NCI-H2081 treated with DMSO at 0.1 percent for 48 hours (cell line): ENCODE results near the gene NKD2.
"Not testable (repeated sequence)": the region's sequence is repeated elsewhere in the genome, so short reads cannot be mapped to it uniquely, and the experiment has no call there.

Experiments used
- DNase-seq: peaks from one replicate; lab custom pipeline; 2025; lab: John Stamatoyannopoulos, UW

The NKD2 gene, protein sequence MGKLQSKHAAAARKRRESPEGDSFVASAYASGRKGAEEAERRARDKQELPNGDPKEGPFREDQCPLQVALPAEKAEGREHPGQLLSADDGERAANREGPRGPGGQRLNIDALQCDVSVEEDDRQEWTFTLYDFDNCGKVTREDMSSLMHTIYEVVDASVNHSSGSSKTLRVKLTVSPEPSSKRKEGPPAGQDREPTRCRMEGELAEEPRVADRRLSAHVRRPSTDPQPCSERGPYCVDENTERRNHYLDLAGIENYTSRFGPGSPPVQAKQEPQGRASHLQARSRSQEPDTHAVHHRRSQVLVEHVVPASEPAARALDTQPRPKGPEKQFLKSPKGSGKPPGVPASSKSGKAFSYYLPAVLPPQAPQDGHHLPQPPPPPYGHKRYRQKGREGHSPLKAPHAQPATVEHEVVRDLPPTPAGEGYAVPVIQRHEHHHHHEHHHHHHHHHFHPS

DNA sequence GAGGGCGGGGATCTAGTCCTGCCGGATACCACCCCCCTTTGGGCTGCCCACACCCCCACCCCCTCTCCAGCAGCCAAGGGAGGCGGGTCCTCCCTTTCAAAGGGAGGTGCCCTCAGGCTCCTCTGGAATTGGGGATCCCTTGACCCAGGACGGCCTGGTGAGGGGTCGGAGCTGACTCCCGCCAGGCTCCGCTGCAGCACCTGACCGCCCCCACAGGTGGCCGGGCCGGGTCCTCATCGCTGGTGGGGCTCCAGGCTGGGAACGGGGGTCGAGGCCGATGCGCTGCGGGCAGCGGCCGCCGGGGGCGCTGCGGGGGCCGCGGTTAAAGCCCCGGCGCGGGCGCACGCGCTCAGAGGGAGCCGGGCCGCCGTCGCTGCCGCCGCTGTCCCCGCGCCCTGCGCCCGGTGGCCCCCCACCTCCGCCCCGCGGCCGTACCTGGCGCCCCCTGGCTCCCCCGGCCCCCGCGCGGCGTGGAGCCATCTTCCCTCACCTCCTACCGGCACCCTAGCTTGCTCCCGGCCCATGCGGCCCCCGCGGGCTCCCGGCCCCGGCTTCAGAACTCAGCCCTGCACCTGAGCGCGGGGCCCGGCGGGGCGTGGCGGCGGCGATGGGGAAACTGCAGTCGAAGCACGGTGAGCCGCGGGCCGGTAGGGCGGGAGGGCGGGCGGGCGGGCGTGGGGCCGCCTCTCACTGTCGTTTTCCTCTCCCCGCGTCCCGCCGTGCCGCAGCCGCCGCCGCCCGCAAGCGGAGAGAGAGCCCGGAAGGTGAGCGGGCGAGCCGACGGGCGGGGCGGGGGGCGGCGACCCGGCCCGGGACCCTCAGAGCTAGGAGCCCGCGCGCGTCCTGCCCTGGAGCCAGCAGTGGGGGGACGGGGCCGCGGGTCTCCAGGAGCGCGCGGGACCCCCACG lies at the start of gene NKD2:
NKD2 (plus strand) TSS at position 352 of the 908 bp plus-strand sequence; CDS start at position 608, 256 bp downstream.
- no peak for DNase-seq

DNA sequence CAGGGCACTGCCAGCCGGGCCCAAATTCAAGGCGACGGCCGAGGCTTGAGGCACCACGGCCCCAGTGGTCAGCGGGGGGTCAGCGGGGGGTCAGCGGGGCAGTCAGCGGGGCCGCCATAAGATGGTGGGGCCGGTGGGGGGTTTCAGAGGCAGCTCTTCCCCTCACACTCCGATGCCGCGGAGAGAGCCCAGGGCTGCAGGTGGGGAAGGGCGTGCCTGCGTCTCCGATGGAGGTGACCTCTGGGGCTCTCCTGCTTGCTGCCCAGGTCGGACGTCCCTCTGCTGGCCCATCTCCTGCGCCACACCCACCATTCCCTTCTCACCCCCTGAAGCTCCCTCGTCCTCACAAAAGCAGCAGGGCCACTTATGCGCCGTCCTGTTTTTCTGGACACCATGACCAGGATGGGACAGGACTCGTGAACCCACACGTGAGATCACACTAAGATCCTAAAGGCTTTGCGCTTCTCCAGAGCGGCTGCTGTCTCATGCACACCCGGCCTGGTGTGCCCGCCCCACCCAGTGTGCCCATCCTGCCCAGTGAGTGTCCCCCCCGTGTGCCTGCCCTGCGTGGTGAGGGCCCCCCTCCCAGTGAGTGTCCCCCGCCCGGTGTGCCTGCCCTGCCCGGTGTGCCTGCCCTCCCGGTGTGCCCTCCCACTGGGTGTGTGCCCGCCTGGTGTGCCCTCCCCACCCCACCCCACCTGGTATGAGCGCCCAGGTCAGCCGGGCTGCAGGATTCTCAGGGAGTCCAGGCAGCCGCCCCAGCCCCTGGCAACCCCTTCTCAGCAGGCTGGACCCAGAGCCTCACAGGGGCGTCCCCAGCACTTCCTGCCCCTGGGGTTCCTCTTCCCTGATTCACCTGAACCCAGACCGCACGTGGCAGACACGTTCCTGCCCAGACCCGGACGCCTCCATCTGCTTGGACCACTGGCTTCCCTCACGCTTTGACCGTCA lies 48.7 kb upstream of the NKD2 start:
- DNase-seq: no peak

DNA sequence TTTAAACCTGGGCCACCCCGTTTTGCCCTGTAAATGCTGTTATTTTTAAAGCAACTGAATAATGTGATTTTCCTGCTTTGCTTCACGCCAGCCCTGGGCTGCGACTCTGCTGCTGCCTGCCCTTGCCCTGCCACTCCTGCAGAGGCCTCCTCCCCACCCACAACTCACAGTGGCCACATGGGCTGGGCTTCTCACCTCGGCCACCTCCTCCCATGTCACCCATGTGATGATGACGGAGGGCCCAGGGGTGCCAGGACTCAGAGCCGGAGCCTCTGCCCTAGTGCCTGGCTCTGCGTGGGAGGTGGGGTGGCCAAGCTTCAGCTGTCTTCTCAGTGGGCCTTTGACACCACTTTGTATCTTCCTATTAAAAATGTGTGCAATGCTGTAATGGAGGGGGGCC lies 48.1 kb upstream of the NKD2 start:
- no peak for DNase-seq

DNA sequence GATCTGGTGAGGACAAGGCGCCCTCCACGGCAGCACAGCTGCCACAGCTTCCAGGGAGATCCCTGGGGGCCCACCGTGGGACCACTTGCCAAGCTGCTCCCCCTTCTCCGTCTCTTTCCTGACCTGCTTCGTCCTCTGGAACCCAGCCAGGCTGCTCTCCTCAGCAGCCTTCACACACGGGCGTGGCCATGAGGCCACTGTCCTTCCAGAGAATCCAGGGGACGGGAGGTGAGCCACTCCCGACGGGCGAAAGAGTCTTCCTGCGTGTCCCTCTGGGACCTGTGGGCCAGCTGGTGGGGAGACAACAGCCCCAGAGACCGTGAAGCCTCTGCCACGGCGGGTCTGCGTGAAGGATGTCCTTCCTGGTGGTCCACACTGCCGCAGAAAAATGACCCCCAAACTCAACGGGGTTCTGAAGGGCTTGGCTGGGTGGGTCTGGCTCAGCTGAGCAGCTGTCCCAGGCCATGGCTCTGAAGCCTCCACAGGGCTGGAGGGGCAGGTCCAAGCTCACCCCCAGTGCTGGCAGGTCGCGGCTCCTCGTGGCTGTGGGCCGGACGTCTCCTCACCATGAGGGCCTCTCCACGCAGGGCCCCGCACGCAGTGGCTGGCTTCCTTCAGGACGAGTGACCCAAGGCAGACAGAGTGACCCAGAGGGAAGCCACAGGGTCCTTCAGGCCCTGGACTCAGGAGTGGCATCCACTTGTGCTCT lies 47.4 kb upstream of the NKD2 start:
- DNase-seq: no peak

- DNase-seq: no peak
These were observed 46.8 kb upstream of the NKD2 start for GRCh38 chr5:961711-962240.

DNA sequence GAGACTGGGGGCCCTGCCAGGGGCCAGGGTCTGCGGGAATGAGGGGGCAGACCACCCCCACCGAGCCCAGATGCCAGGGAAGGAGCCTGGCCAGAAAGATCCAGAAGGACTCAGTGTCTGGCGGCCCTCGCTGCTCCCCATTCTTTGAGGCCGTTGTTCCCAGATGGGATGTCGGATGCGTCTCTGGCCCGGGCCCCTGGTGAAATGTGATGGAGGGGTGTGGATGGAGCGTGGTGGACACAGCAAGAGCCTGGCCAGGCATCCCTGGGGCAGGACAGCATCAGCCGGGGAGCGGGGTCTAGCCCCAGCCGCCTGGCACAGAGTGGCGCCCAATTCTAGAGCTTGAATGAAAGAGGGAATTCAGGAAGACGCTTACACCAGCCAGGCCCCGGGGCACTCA lies 46.2 kb upstream of the NKD2 start:
- DNase-seq: no peak

DNA sequence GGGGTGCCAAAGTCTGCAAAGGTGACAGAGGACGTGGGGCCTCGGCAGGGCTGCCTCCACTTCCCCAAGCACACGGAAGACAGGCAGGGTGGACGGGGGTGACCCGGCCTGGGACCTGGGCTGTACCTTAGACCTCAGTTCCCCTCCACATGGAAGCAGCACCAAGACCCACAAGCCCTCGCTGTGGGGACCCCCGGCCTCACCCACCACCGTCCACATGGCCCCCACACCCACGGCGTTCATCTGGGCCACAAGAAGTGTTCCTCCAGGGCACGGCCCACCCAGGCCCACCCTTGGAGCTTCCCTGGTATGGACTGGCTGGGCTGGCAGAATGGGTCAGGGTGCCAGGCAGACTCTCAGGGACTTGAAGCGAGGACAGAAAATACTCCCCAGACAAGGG lies 45.8 kb upstream of the NKD2 start:
- DNase-seq: no peak

DNA sequence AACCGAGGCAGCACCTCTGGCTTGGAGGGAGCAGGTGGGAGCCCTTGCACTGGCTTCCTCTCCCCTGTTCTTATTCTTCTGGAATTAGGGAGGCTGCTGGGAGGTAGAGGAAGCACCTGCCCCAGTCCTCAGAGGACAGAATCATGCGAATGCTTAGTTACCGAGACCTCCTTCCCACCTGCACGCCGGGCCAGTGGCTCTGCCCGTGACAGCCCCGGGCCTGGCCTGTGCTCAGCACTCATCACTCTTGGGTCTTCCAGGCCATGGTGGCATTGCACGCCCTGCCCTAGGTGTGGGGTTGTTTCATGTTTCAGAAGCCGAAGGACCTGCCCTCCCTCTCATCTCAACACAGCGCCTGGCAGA lies 45.3 kb upstream of the NKD2 start:
- DNase-seq: no peak

DNA sequence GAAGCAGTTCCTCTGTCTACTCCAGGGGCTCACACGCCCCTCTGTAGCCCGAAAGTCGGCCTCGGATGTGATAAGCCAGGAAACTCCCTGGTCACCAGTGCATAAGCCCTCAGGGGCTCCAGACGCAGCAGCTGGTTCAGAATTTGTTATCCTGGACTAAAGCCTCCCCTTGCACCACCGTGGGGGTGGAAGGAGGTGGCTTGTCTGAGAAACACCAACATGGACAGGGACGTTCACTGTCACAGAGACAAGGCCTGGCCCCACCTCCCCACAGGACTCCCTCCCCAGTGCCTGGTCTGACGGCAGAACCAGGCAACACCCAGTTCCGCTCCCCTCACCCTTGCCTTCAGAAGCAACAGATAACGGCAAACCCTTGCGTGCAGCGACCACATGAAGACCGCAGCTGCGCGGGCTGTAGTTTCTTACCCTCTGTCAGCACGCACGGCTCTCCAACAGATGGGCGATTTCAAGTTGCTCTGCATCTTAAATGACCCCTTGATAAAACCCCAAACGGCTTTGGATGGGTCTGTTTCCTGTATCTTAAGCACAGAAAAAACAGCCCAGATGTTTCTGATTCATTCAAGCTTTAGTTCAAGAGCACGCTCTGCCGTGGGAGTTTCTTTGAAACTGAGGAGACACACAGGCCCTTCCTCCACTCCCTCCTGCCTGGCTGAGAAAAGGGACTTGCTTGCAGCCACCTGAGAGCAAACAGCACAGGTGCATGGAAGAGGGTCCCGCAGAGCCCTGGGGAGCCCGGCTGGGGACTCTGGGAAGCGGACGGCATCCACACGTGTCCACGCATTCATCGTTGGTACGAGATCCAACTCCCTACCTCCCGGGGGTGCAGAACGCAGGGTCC lies 44.7 kb upstream of the NKD2 start:
- no peak for DNase-seq

DNA sequence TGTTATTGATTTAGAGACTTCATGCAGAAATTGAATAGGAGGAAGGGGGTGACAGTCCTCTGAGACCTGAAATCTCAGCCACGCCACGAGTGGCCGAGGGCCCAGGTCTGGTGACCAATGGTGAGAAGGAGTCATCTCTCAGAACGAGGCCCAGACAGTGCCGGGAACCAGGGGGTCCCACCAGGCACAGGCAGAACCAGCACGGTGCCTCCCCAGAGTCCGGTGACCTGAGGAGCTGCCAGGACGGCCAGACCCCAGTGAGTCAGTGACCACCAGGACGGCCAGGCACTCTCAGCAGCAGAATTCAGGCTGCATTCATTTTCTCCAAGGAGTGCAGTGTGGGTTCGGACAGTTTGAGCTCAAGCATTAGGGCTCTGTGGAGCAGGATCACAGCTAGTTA lies 43.8 kb upstream of the NKD2 start:
- DNase-seq: no peak

DNA sequence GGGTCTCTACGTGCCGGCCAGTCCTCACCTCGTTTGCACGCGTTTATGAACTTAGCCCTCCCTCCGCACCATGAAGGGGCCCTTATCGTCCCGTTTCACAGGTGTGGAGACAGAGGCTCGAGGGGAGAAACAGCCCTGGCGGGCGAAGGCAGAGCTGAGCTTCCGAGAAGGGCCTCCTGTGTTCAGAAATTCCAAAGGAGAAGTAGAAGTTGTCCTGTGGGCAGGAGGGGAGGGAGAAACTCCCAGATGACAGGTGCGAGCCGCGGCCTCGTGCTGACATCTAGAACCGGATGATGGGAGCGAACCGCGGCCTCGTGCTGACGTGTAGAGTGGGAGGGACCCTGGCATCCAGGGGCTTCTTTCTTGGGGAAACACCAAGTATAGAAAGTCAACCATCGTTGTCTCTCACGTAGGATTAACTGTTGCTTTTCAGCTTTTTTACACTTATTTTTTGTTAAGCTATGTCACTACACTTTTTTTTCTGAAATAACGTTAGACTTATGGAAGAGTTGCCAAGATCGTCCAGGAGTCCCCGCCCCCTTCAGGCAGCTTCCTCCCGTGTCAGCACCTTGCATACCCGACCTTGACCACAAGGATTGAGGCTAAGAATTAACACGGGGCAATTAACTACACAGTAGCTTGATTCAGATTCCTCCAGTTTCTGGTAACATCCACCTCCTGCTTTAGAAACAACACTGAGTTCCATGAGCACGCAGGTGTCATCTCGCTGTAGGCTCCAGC lies 42.8 kb upstream of the NKD2 start:
- DNase-seq: no peak

- DNase-seq: no peak
These were observed 42.3 kb upstream of the NKD2 start for GRCh38 chr5:966345-966710.

DNA sequence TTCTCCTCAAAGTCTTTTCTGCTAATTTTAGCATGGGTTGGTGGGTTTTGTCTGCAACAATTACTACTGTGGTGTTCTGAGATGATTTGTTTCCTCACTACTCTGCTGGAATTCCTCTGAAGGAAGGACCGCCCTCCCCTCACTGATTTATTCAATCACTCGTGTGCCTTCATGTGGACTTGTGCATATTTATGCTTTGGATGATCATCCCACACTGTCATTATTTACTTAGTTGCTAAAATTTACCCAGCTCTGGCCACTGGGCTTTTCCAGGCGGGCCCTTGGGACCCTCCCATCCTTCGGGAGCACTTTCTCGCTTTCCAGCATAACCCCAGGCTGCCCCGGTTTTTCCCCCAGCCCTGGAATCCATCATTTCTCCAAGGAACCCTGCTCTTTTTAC lies 41.7 kb upstream of the NKD2 start:
- DNase-seq: no peak

GRCh38 chr5:968881-969280 lies 39.7 kb upstream of the NKD2 start:
- no peak for DNase-seq

GRCh38 chr5:969408-969839 lies 39.2 kb upstream of the NKD2 start:
- no peak for DNase-seq

- not testable (repeated sequence) for DNase-seq
These were observed 36.0 kb upstream of the NKD2 start for GRCh38 chr5:972575-972974.

GRCh38 chr5:976849-977751 lies 31.5 kb upstream of the NKD2 start:
- DNase-seq: no peak

DNA sequence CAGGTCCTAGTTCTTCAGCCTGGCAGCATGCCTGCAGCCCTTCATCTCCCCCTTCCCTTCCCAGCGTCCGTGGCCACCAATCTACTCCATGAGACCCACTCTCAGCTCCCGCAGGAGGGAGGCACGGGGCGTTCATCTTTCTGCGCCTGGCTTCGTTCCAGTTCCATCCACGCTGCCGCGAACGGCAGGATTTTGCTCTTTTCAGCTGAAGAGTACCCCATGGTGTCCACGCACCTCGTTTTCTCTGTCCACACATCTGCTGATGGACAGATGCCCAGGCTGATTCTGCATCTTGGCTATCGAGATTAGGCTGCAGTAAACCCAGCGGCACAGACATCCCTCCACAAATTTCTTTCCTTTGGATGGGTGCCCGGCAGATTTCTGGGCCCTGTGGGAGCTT lies 30.5 kb upstream of the NKD2 start:
- no peak for DNase-seq
